Measurements from ENCODE around the gene ISOC2.

The ISOC2 gene

GRCh38 chr19:55495646-55496349, 34.4 kb upstream of the ISOC2 start:
- Mint-ChIP-seq H3K4me1 (no peaks in the 10 kb centered on the region), H3K36me3 (ENCODE audit: insufficient read depth) (no peaks in the 10 kb centered on the region), H3K27ac (ENCODE audit: low read depth) (no peak overlapping the region), H3K9me3 (no peaks in the 10 kb centered on the region), H3K4me3 (no peak overlapping the region), H3K27me3 (peaks cover 18% of the 10 kb centered on the region)
- ATAC-seq (replicated peaks; ENCODE audit: extremely low read depth, poor library complexity, severe bottlenecking) (no peak), DNase-seq (ENCODE audit: low spot score in 2 of 2) (no peak)

- ATAC-seq (replicated peaks; ENCODE audit: extremely low read depth, poor library complexity, severe bottlenecking) (no peak), DNase-seq (ENCODE audit: low spot score in 2 of 2) (no peak)
- Mint-ChIP-seq H3K27ac (ENCODE audit: low read depth) (no peak overlapping the region), H3K36me3 (ENCODE audit: insufficient read depth) (peaks cover 3% of the 10 kb centered on the region), H3K4me3 (peak overlapping the region; percentile 45), H3K4me1 (no peaks in the 10 kb centered on the region), H3K27me3 (peaks cover 18% of the 10 kb centered on the region), H3K9me3 (no peaks in the 10 kb centered on the region)
Observed at GRCh38 chr19:55494172-55494761, 32.8 kb upstream of the ISOC2 start.

GRCh38 chr19:55493645-55494171, 32.3 kb upstream of the ISOC2 start:
- DNase-seq (ENCODE audit: low spot score in 2 of 2) (no peak), ATAC-seq (replicated peaks; ENCODE audit: extremely low read depth, poor library complexity, severe bottlenecking) (no peak)
- peak overlapping the region; percentile 45 for H3K4me3 Mint-ChIP-seq
- peaks cover 18% of the 10 kb centered on the region for H3K27me3 Mint-ChIP-seq
- H3K4me1 Mint-ChIP-seq, result no peaks in the 10 kb centered on the region
- H3K36me3 Mint-ChIP-seq (ENCODE audit: insufficient read depth), result peaks cover 3% of the 10 kb centered on the region
- H3K27ac Mint-ChIP-seq (ENCODE audit: low read depth), result no peak overlapping the region
- no peaks in the 10 kb centered on the region for H3K9me3 Mint-ChIP-seq

DNA sequence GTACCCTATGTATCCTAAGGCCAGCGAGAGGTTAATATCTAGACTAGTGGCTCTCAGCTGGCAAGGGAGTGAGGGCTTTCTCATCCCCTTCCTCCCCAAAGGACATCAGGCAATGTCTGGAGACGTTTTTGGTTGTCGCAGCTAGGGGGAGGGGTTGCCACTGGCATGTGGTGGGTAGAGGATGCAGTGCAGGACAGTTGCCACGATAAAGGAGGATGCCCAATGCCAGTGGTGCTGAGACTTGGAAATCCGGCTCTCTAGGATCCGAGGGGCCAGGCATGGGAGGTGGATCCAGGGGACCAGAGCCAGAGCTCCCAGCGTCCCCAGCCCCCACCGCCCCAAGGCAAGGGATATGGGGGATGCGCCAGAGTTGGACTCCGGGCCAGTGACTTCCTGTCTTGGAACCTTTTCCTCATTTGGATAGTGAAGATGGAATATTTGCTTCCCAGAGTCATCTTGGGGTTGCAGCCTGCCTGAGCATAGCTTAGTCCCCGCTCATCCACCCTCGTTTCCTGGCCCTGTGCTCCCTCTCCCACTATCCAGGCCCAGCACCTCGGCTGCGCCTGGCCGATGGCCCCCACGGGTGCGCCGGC, 31.7 kb upstream of the ISOC2 start:
- DNase-seq (ENCODE audit: low spot score in 2 of 2) (no peak), ATAC-seq (replicated peaks; ENCODE audit: extremely low read depth, poor library complexity, severe bottlenecking) (no peak)
- peaks cover 18% of the 10 kb centered on the region for H3K27me3 Mint-ChIP-seq
- H3K4me3 Mint-ChIP-seq, result no peak overlapping the region
- no peaks in the 10 kb centered on the region for H3K4me1 Mint-ChIP-seq
- peaks cover 3% of the 10 kb centered on the region for H3K36me3 Mint-ChIP-seq (ENCODE audit: insufficient read depth)
- no peaks in the 10 kb centered on the region for H3K9me3 Mint-ChIP-seq
- H3K27ac Mint-ChIP-seq (ENCODE audit: low read depth), result no peak overlapping the region

DNA sequence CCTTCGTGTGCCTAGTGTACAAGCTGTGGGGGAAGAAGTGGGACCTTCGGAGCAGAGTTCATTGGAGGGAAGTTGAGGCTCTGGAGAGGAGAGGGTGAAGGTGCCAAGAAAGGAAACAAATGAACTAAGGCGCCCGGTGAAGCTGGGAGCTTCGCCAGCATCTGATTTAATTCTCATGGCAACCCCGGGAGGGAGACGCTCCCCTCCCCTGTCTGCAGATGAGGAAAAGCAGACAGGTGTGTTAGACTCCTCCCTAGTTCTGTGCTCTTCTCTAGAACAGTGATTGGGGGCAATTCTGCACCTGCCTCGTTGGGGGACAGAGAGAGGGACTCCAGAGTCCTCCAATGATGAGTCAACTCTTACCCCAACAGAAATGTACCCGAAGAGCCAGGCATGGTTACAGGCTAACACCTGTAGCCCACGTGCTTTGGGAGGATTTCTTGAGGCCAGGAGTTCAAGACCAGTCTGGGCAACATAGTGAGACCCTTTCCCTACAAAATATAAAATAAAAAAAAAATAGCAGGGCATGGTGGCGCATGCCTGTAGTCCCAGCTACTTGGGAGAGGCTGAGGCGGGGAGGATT, 31.0 kb upstream of the ISOC2 start:
- no peak for DNase-seq (ENCODE audit: low spot score in 2 of 2)
- Mint-ChIP-seq H3K36me3 (ENCODE audit: insufficient read depth) (peaks cover 3% of the 10 kb centered on the region), H3K4me1 (no peaks in the 10 kb centered on the region), H3K9me3 (no peaks in the 10 kb centered on the region), H3K4me3 (no peak overlapping the region), H3K27me3 (peaks cover 18% of the 10 kb centered on the region), H3K27ac (ENCODE audit: low read depth) (no peak overlapping the region)
- ATAC-seq (replicated peaks; ENCODE audit: extremely low read depth, poor library complexity, severe bottlenecking), result no peak

DNA sequence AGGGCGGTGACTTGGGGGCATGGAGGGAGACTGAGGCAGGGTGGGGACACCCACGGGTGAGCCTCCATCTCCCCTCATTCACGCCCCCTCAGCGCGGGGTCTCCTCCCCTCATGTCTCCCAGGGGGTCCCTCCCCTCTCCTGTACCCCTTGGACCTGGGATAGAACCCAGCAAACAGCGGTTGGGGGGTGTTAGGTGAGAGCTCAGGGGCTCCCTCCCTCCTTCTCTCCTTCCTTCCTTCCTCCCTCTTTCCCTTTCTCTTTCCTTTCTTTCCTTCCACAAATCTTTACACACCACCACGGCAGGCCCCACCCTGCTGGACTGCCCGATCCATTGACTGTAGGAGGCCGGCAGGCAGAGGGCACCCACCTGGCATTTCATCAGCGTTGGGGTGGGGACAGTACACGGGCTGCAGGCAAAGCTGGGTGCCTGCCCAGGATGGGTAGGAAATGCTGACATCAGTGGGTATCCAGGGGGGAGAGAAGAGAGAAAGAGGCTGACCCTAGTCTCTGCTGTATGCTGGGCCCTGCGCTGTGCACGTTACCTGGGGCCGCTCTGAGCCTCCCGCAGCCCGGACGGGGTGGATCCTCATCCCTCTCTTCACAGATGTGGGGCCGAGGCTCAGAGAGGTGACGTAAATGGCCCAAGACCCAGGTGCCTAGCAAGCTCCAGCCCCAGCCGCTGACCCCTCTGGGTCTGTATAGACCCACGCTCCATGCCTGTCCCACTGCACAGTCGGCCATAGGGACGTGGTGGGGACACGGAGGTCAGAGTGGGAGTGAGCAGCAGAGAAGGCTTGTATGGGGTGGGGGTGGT, 30.3 kb upstream of the ISOC2 start:
- H3K27ac Mint-ChIP-seq (ENCODE audit: low read depth), result peak overlapping the region; percentile 6
- no peaks in the 10 kb centered on the region for H3K9me3 Mint-ChIP-seq
- no peaks in the 10 kb centered on the region for H3K4me1 Mint-ChIP-seq
- DNase-seq (ENCODE audit: low spot score in 2 of 2) (no peak), ATAC-seq (replicated peaks; ENCODE audit: extremely low read depth, poor library complexity, severe bottlenecking) (no peak)
- peaks cover 5% of the 10 kb centered on the region for H3K36me3 Mint-ChIP-seq (ENCODE audit: insufficient read depth)
- H3K27me3 Mint-ChIP-seq, result peaks cover 18% of the 10 kb centered on the region
- H3K4me3 Mint-ChIP-seq, result no peak overlapping the region

- peaks cover 6% of the 10 kb centered on the region for H3K4me1 Mint-ChIP-seq
- no peak overlapping the region for H3K27ac Mint-ChIP-seq (ENCODE audit: low read depth)
- H3K27me3 Mint-ChIP-seq, result peaks cover 18% of the 10 kb centered on the region
- no peaks in the 10 kb centered on the region for H3K9me3 Mint-ChIP-seq
- DNase-seq (ENCODE audit: low spot score in 2 of 2) (no peak), ATAC-seq (replicated peaks; ENCODE audit: extremely low read depth, poor library complexity, severe bottlenecking) (no peak)
- H3K36me3 Mint-ChIP-seq (ENCODE audit: insufficient read depth), result peaks cover 7% of the 10 kb centered on the region
- no peak overlapping the region for H3K4me3 Mint-ChIP-seq
Observed at GRCh38 chr19:55490478-55491432, 29.3 kb upstream of the ISOC2 start.

- DNase-seq (ENCODE audit: low spot score in 2 of 2), result no peak
- Mint-ChIP-seq H3K27me3 (peaks cover 18% of the 10 kb centered on the region), H3K36me3 (ENCODE audit: insufficient read depth) (peaks cover 10% of the 10 kb centered on the region), H3K9me3 (no peaks in the 10 kb centered on the region), H3K4me1 (peaks cover 12% of the 10 kb centered on the region), H3K4me3 (no peak overlapping the region), H3K27ac (ENCODE audit: low read depth) (no peak overlapping the region)
- ATAC-seq (replicated peaks; ENCODE audit: extremely low read depth, poor library complexity, severe bottlenecking), result no peak
Observed at GRCh38 chr19:55489711-55490477, 28.5 kb upstream of the ISOC2 start.

- Mint-ChIP-seq H3K4me1 (peaks cover 12% of the 10 kb centered on the region), H3K4me3 (no peak overlapping the region), H3K27ac (ENCODE audit: low read depth) (no peak overlapping the region), H3K36me3 (ENCODE audit: insufficient read depth) (peaks cover 12% of the 10 kb centered on the region), H3K9me3 (no peaks in the 10 kb centered on the region), H3K27me3 (peaks cover 18% of the 10 kb centered on the region)
- ATAC-seq (replicated peaks; ENCODE audit: extremely low read depth, poor library complexity, severe bottlenecking), result no peak
- no peak for DNase-seq (ENCODE audit: low spot score in 2 of 2)
Observed at GRCh38 chr19:55488986-55489710, 27.7 kb upstream of the ISOC2 start.

- no peak within 1 kb of the TSS for H3K4me3 Mint-ChIP-seq
- ATAC-seq (replicated peaks; ENCODE audit: extremely low read depth, poor library complexity, severe bottlenecking), result no peak
- H3K27ac Mint-ChIP-seq (ENCODE audit: low read depth), result peak within 1 kb of the TSS; percentile 64
Observed at GRCh38 chr19:55487924-55488687, 26.7 kb upstream of the ISOC2 start, which contains the start of gene SSC5D. SSC5D (plus strand) TSS chr19:55488436; CDS start chr19:55488590, 154 bp downstream.

More at GRCh38 chr19:55487924-55488687, 26.7 kb upstream of the ISOC2 start, which contains the start of gene SSC5D:
- H3K4me1 Mint-ChIP-seq, result peaks cover 12% of the 10 kb centered on the region
- peaks cover 12% of the 10 kb centered on the region for H3K36me3 Mint-ChIP-seq (ENCODE audit: insufficient read depth)
- no peak for DNase-seq (ENCODE audit: low spot score in 2 of 2)
- no peaks in the 10 kb centered on the region for H3K9me3 Mint-ChIP-seq
- H3K27me3 Mint-ChIP-seq, result peaks cover 15% of the 10 kb centered on the region

Data from central memory CD8-positive, alpha-beta T cell (primary cell).